ENCODE results near the gene ITPK1.
A peak's percentile ranks its signal among the peaks of the same experiment; 100 is the strongest.

Gene ITPK1

DNA sequence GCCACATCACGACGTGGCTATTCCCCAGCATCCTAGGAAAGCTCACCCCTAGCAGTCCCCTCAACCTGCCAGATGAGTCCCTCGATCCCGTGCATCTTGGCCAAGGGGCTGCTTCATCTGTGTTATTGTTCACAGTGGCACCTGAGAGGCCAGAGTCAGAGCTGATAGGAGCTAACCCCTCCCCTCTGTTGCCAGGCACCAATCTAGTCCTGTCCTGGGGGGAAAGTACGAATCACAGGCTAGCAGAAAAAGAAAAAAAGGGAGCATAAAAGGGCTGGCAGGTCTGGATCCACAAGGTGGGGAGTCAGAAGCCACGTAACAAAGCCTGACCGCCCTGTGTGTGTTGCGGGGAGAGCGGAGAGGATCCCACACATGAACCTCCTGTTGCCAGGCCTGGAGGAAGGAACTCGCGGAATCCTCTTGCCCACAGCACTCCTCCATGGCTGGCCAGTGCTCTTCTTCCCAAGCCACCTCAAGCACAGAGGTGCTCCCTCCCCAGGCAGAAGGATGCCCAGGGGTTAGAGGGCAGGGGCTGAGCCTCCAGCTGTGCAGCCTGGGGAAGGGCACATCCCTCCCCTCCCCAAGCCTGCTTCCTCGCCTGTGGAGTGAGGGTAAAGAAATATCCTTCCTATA, 91.8 kb downstream of the ITPK1 start:
- TF ChIP-seq FOXM1 (IDR thresholded peaks at IDR 0.05; ENCODE audit: borderline replicate concordance, low read depth) (no peak), EGR1 (IDR thresholded peaks at IDR 0.05) (no peak), YY1 (IDR thresholded peaks at IDR 0.05; ENCODE audit: low read depth) (no peak), CEBPB (IDR thresholded peaks at IDR 0.05) (no peak), TEAD4 (IDR thresholded peaks at IDR 0.05) (no peak), RAD21 (IDR thresholded peaks at IDR 0.05; ENCODE audit: low read depth) (no peak), TCF12 (IDR thresholded peaks at IDR 0.05; ENCODE audit: low read depth) (no peak), ZBTB7A (IDR thresholded peaks at IDR 0.05; ENCODE audit: low read depth) (no peak), REST (IDR thresholded peaks at IDR 0.05; ENCODE audit: low read depth) (no peak), TAF1 (IDR thresholded peaks at IDR 0.05; ENCODE audit: low read depth) (no peak), USF1 (IDR thresholded peaks at IDR 0.05) (no peak)
- TF ChIP-seq, protein P1, sequence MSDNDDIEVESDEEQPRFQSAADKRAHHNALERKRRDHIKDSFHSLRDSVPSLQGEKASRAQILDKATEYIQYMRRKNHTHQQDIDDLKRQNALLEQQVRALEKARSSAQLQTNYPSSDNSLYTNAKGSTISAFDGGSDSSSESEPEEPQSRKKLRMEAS (IDR thresholded peaks at IDR 0.05): no peak

GRCh38 chr14:93023039-93023438, 92.7 kb downstream of the ITPK1 start:
- TF ChIP-seq FOXM1 (IDR thresholded peaks at IDR 0.05; ENCODE audit: borderline replicate concordance, low read depth) (no peak), USF1 (IDR thresholded peaks at IDR 0.05) (peak; percentile 91)

DNA sequence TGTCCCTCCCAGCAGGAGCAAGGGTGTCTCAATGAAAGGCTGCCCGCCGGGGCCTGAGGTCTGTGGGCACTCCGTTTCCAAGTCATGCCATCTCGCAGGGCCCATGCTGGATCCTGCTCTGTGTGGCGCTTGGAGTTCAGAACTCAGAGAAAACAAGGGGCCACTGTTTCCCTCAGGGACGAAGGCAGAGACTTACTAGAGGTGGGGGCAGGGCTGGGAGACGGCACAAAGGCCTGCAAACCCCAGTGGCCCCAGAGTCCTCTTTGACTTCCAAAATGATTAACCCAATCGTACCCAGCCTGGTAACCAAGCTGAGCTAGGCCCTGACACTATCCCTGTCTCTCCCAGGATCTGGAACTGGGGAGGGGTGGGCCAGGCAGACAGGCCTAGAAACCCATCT, 95.8 kb downstream of the ITPK1 start:
- no peak for TF ChIP-seq REST (IDR thresholded peaks at IDR 0.05; ENCODE audit: low read depth)
- no peak for TF ChIP-seq TEAD4 (IDR thresholded peaks at IDR 0.05)
- TF ChIP-seq TAF1 (IDR thresholded peaks at IDR 0.05; ENCODE audit: low read depth): no peak
- no peak for TF ChIP-seq CREB1 (IDR thresholded peaks at IDR 0.05; ENCODE audit: low read depth)
- no peak for TF ChIP-seq FOXM1 (IDR thresholded peaks at IDR 0.05; ENCODE audit: borderline replicate concordance, low read depth)
- TF ChIP-seq NFIC (IDR thresholded peaks at IDR 0.05): no peak
- TF ChIP-seq ZBTB7A (IDR thresholded peaks at IDR 0.05; ENCODE audit: low read depth): no peak
- no peak for TF ChIP-seq EGR1 (IDR thresholded peaks at IDR 0.05)
- no peak for TF ChIP-seq YY1 (IDR thresholded peaks at IDR 0.05; ENCODE audit: low read depth)
- TF ChIP-seq CEBPB (IDR thresholded peaks at IDR 0.05): no peak
- no peak for TF ChIP-seq EP300 (IDR thresholded peaks at IDR 0.05; ENCODE audit: borderline replicate concordance)
- TF ChIP-seq, protein P1 (IDR thresholded peaks at IDR 0.05): no peak
- TF ChIP-seq TCF12 (IDR thresholded peaks at IDR 0.05; ENCODE audit: low read depth): no peak
- no peak for TF ChIP-seq USF1 (IDR thresholded peaks at IDR 0.05)
- TF ChIP-seq RAD21 (IDR thresholded peaks at IDR 0.05; ENCODE audit: low read depth): no peak

DNA sequence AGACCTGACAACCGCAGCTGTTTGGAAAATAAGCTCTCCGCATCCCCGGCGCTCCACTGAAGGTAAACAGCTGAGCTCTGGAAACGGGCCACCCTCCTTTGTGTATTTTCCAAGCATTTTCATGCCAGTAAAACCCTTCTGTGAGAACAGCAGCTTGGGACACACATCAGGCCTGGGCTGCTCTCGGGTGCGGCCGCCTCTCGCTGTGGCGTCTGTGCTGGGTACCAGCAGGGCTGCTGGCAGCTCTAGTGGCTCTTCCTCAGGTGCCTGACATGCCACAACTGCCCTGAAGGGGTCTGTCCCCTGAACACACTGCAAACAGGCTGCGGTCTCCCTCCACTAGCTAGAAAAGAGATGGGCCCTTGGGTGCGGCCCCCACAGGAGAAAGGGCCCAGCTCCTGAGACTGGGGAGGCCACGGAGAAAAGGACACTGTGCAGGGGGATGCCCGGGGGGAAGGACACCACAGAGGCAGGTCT, 96.3 kb downstream of the ITPK1 start:
- TF ChIP-seq FOXM1 (IDR thresholded peaks at IDR 0.05; ENCODE audit: borderline replicate concordance, low read depth): no peak
- TF ChIP-seq REST (IDR thresholded peaks at IDR 0.05; ENCODE audit: low read depth): no peak
- TF ChIP-seq CREB1 (IDR thresholded peaks at IDR 0.05; ENCODE audit: low read depth): no peak
- TF ChIP-seq, protein P1 (IDR thresholded peaks at IDR 0.05): no peak
- no peak for TF ChIP-seq TCF12 (IDR thresholded peaks at IDR 0.05; ENCODE audit: low read depth)
- TF ChIP-seq EGR1 (IDR thresholded peaks at IDR 0.05): no peak
- TF ChIP-seq EP300 (IDR thresholded peaks at IDR 0.05; ENCODE audit: borderline replicate concordance): no peak
- TF ChIP-seq CEBPB (IDR thresholded peaks at IDR 0.05): no peak
- TF ChIP-seq NFIC (IDR thresholded peaks at IDR 0.05): no peak
- no peak for TF ChIP-seq TAF1 (IDR thresholded peaks at IDR 0.05; ENCODE audit: low read depth)
- TF ChIP-seq USF1 (IDR thresholded peaks at IDR 0.05): no peak
- no peak for TF ChIP-seq RAD21 (IDR thresholded peaks at IDR 0.05; ENCODE audit: low read depth)
- TF ChIP-seq YY1 (IDR thresholded peaks at IDR 0.05; ENCODE audit: low read depth): no peak
- TF ChIP-seq TEAD4 (IDR thresholded peaks at IDR 0.05): no peak
- TF ChIP-seq ZBTB7A (IDR thresholded peaks at IDR 0.05; ENCODE audit: low read depth): no peak

Measured in Ishikawa (cell line).